NCI-H1092 treated with DMSO at 0.1 percent for 48 hours (cell line): Measurements from ENCODE around the gene CDK18.
A peak's percentile ranks its signal among the peaks of the same experiment; 100 is the strongest.
"Not testable (repeated sequence)": the region's sequence is repeated elsewhere in the genome, so short reads cannot be mapped to it uniquely, and the experiment has no call there.

Experiments
- DNase-seq: peaks from one replicate; lab custom pipeline; 2025; lab: John Stamatoyannopoulos, UW

CDK18 gene

DNA sequence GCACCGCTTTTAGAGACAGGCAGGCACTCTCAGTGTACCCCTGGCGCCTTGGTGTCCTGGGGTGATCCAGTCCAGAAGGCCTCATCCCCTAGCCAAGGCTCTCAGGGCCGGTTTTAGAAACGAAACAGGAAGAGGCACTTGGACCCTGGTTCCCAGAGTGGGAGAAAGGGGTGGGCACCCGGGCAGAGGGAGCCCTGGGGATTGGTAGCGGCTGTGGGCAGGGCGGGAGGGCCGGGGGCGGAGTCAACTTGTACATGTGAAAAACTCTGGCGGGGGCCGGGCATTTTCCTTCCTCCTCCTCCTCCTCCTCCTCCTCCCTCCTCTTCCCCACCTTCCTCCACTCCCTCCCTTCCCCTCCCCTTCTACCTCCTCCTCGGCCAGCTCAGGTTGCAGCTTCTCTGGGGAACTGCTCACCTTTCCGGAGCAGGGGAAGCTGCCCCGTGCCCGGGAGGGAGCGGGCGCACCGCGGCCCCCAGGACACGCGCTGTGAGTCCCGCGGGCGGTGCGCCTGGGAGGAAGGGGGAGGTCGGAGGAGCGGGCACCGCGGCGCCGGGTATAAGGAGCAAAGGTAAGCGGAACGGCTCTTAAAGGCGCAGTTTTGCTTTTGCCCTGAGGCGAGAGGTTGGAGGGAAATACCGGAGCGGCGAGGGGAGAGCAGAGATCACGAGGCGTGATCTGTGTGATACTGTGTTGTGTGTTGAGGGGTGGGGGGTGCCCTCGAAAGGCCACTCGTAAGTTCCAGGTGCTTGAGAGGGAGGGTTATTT, at the start of gene CDK18:
Gene CDK18, plus strand, starts transcription at position 359 of the 765 bp plus-strand sequence. CDS start 18,499 bp downstream, outside the sequence.
- peak; percentile 86 for DNase-seq

DNA sequence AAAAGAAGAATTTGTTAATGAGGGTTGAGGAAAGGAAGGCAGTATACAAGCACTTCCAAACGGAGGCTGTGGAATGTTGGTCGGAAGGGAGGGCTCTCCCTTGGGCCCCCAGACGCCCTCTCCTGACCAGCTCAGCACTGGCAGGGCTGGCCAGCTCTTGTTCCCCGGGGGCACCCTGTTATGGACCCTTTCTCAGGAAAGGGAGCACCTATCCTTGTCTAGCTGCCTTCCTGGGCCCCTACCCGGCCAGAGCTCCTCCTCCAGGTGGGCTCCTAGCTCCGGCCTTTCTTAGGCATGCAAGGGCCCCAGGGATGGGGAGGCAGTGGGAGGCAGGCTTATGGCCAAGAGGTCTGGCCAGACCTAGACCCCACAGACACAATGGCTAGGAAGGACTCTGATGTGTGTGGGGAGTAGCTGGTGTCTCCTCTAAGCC, 49.5 kb upstream of the CDK18 start:
- no peak for DNase-seq

DNA sequence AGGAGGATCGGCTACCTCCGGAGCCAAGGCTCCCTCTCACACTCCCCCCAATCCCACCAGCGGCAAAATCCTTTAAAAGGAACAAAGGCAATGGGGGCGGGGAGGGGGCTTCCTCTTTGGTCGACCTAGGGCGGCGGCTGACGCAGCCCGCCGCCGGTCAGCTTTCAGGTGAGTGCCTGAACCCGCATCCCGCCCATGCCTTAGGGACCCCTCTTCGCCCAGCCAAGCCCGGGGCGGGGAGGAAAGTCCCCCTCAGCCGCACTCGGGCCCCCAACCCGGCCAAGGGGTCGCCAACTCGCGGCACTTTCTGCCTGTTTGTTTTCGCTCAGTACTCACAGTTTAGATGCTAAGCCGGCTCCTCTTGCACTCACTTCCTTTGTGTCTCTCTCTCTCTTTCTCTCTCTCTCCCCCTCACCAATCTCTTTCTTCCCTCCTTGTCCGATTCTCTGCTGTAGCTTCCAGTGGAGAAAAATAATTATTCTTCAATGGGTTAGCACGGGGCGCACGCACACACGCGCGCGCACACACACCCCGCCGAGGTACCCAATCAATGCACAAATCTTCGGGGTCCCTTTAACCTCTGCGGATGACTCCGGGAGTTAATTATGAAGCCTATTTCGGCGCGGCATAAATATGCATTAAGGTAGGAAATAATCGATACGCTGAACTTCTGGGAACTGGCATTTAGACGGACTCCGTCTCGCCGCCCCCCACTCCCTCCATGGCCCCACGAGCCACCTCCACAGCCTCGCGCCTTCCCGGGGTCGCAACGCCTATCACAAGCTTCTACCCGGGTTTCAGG, 48.7 kb upstream of the CDK18 start, which contains the start of gene BLACAT1:
Gene BLACAT1, minus strand, starts transcription at position 465 of the 802 bp plus-strand sequence.
- DNase-seq = no peak

DNA sequence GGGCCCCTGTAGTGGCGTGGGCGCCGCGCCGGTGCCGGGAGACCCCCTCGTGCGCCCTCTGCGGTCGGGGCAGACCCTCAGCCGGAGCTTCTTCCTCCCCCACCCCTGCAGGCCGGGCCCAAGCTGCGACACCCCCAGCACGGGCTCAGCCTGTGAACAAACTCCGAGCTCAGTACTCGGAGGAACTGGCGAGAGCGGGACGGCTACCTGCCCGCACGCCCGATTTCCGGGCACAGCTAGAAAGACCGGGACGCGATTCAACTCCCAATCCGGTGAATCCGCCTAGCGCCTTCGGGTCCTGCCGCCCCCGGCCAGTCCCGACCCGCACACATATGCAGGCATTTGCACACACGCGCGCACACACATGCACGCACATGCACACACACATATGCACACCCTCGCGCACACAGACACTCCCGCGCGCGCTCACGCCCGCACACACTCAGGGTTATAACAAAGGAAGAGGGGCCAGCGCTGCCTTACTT, 48.0 kb upstream of the CDK18 start:
- no peak for DNase-seq

DNA sequence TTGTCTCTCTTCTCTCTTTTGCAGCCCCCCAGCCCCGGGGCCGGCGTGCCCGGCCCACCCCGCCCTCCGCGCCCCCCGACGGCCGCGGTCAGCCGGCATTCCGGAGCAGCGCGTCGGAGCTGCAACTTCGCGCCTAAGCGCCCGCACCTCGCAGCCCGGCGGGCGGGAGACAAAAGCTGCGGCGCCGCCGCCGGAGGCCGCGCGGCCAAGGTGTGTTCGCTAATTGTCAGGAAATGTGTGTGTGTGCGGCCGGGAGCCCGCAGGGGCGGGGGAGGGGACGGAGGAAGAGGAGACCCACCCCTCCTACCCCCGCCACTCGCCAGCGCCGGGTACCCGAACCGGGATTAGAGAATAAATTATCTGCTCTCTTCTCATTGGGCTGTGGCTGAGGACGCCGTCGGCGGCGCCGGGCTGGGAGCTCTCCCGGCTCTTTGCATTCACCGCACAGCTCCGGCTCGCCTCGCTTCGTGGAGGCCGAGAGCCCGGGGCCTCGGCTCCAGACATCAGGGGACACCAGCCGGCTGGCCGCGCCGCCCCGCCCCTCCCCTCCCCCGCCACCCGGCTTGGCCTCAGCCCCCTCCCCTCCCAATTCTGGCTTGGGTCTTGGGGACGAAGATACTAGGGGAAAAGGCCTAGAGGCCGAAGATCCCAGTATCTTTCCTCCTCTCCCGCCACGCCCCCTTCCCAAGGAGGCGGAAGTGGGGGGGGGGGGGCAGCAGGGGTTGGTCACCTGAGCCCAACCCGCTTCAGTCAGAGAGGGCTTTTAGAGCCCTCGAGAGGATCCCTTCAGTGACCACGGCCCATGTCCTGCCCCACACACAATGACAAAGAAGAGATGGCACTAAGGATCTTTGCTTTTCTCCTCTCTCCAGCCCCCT, 47.4 kb upstream of the CDK18 start:
- DNase-seq = peak; percentile 55

DNA sequence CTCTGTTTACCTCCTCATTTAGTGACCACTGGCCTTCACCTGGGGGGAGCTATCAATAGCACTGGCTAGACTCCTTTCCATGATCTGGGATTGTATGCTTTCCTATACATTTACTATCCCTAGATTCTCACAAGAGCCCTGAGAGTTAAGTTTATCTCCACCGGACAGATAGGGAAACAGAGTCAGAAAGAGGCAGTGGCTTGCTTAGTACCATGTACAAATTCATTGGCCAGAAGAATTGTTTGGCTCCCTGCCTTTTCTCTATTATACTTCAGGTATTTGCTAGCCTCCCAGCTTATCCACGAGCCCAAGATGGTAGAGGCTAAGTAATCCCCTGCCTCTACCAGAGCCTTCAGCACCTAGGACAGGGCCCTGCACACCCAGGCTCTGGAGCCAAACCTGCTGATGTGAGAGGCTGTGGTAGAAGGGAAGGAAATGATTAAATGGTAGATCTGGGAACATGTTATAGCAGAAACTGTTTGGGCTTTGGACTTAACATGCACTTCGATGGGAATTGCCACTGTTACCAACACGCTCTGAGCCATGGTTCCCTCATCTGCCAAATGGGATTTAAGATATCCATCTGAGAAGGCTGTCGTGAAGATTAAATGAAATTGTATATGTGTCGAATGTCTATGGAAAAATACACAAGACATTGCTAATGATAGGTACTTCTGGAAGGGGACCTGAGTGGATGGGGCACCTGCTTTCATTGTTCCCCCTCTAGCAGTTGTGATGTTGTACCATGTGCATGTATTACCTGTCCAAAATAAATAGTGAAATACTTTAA, 45.5 kb upstream of the CDK18 start:
- no peak for DNase-seq

DNA sequence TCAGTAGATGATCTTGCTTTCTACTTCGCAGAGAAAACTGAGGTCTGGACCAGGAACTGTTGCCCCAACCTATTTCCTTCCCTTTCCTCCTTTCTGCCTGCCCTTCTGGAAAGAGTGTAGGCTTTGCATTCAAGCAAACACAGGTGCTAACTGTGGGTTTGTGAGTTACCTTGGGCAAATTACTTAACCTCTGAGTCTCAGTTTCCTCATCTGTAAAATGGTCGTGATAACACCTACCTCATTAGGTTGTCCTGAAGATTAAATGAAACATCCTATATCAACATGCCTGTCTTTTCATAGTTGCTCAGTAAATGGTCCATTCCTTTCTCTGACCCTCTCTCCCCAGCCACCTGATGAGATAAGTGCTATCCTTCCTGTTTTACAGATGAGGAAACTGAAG, 39.1 kb upstream of the CDK18 start:
- DNase-seq = no peak

DNA sequence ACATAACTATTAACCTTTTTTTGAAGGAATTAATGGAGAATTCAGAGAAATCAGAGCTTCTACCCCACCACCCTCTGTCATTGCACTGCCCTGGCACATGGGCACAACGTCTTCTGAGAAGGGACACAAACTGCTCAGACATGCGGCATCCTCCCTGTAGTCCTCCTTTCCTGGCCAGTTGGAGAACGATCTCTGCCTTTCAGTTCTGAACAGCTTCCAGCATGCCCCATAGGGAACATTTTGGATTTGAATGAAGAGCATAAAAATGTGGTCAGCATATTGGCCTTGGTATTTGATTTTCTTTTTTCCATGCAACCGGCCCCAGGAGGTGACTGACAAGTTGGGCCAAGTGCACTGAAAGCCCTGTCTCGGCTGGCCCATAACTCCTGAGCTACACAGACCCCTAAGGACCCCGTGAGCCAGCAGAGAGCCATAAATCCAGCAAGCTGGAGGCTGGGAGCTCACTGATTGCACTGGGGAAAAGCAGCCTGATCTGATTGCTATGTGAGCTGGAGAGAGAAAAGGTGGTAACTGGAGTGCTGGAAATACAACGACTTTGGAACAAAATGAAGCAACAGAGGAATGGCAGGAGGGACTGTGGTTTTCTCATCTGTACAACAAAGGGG, 37.8 kb upstream of the CDK18 start:
- no peak for DNase-seq

DNA sequence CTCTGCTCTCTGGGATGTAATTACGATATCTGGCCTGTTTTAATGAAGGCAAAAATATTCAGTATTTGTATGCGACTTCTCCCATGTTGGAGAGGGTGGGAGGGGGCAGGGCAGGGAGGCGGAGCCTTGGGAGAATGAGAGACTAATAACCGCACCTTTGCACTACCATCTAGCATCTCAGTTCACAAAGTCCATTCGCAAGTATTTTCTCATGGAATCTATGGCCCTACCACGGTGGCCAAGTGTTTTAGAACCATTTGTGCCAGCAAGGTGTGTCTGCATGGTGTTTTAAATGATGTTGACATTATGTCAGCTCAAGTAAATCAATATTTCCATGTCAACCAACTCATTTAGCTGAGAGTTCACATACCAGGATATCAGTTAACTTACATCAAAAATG, 34.3 kb upstream of the CDK18 start:
- DNase-seq = no peak

DNA sequence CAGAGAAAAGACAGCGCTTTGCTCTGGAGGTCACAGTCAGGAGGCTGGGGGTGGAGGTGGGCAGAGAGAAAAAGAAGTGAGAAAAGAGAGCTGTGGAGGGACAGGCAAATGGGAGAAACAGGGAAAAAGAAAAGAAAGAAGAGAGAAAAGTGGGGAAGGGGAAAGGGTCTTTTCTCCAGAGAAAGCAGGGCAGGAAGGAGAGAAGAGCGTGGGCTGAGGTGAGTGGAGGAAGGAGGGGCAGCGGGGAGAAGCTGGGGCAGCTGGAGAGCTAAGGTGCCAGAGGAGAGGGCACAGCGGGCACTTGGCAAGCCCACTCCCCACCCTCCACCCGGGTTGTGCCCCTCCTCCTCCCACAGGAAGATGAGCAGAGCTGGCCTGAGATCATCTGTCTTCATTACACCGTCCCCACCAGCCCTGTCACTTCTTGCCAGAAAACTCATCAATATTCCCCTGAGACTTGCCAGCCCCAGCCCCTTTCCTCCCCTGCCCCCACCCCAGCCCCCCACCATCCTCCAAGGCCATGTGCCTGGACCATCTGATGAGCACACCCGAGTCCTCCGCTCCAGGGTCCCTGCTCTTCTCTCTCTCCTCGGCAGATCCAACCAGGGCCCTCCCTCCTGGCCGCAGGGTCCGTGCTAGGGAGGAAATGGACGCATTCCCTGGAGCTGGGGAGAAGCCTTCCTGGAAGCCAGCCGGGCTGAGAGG, 31.6 kb upstream of the CDK18 start:
- DNase-seq = peak; percentile 32

DNA sequence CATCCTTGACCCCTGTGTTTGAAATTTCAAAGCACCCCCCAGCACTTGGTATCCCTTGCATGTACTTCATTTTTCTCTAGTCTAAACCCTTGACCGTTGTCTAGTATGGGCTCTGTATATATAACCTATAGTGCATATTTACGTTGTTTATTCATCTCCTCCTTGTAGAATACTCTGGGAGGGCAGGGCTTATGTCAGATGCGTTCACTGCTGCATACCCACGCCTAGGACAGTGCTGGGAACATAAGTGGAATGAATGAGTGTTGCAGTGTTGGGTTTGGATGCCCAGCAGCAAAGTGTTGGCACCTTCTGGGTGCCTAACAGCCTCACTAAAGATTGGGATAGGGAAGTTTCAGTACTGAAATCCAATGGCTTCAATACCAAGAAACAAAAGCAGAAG, 31.0 kb upstream of the CDK18 start:
- no peak for DNase-seq

DNA sequence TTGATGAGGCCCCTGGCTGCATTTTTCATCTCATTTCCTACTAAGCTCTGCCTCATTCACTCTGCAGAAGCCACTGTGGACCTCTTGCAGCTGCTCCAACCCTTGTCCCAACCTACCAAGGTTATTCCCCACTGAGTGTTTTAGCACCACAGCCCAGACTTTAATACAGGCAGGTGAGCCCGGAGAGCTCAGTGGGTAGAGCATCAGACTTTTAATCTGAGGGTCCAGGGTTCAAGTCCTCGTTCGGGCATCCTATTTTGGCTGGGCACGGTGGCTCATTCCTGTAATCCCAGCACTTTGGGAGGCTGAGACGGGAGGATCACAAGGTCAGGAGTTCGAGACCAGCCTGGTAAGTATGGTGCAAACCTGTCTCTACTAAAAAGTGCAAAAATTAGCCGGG, 30.5 kb upstream of the CDK18 start:
- DNase-seq = no peak

DNA sequence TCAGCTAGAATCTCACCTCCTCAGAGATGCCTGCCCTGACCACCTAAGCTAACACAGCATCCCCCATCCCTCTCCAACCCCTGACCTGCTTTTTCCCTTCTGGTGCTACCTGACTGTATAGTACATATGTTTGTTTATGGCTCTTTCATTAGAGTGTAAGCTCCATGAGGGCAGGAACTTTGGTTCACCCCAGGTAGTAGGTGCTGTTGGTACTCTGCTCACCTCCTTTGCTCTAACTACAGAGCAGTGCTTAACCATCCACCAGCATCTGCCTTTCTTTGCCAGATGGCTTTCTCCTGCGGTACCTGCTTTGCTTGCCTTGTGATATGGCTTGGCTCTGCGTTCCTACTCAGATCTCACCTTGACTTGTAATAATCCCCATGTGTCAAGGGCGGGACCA, 29.9 kb upstream of the CDK18 start:
- no peak for DNase-seq

DNA sequence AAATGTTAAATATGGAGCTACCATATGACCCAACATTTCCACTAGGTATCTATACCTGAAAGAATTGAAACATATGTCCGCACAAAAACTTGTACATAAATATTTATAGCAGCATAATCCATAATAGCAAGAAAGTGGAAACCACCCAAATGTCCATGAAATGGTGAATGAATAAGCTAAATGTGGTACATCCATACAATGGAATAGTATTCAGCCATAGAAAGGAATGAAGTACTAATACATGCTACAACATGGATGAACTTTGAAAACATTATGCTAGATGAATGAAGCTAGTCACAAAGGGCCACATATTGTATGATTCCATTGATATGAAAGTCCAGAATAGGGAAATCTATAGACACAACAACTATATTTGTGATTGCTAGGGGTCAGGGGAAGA, 28.6 kb upstream of the CDK18 start:
- no peak for DNase-seq

DNA sequence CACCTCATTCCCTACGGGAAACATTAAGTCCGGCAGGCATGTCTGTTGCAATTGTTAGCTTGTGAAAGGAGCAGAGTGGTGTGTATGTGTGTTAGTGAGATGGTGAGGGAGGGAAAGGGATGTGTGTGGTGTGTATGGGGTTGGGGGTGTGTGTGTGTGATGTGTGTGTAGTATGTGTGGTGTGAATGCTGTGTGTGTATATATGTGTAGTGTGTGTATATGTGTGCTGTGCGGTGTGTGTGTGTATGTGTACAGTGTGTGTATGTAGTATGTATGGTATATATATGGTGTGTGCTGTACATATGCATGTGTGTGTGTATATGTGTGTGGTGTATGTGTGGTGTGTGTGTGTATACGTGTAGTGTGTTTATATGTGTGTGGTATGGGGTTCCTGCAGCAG, 27.8 kb upstream of the CDK18 start:
- DNase-seq = no peak

DNA sequence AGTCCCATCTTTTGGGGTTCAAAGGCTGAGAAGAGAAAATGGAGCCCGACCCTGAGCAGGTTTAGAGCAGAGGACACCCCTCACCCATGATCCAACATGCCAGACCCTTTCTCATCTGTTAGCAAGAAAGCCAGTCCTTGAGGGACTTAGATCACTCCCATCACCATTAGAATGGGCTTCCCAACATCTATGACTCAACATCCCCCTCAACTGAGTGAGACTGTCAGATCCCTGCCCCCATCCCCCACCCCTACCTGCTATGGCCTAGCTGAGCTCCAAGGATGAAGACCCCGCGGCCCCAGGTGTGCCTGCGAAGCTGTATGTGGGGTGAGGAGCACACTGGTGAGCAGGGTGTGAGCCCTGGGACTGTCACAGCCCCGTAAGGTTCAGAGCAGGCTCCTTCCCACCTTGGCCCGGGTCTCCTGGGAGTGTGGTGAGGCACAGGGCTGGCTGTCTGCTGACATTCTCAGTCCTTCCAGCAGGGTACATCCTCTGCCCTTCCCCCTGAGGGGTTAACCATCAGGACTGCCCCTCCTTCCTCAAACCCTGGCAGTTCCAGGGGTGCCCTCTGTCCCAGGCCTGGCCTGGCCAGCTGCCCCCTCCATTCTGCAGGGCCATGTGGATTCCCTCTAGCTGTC, 27.2 kb upstream of the CDK18 start:
- no peak for DNase-seq

DNA sequence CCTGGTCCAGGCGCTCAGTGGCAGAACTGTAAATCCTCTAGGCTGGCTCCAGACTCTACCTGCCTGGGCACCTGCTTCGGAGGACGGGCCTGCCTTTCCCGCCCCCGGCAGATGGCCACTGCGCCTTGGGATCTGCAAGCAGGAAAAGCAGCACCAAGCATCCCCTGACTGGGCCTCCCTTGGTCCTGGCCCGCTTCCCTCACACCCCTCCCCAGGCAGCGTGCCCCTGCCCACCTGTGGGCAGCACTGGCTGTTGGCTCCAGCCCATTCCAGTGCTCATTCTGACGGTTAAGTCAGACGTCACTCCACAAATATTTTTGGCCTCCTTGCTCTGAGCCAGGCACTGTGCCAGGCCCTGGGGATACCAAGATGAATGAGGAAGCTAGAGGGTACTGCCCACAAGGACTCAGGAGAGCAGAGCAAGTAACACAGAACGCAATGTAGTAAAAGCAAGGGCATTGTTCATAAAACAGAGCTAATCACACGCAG, 26.7 kb upstream of the CDK18 start:
- peak; percentile 77 for DNase-seq

DNA sequence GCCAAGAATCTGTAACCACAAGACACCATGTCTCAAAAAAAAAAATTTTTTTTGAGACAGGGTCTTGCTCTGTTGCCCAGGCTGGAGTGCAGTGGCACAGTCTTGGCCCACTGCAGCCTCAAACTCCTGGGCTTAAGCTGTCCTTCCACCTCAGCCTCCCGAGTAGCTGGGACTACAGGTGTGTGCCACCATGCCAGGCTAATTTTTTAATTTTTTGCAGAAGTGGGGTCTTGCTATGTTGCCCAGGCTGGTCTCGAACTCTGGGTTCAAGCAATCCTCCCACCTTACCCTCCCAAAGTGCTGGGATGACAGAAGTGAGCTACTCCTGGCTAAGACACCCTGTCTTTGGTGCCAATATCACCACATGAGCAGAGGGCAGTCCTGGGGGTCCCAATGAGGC, 25.5 kb upstream of the CDK18 start:
- not testable (repeated sequence) for DNase-seq

DNA sequence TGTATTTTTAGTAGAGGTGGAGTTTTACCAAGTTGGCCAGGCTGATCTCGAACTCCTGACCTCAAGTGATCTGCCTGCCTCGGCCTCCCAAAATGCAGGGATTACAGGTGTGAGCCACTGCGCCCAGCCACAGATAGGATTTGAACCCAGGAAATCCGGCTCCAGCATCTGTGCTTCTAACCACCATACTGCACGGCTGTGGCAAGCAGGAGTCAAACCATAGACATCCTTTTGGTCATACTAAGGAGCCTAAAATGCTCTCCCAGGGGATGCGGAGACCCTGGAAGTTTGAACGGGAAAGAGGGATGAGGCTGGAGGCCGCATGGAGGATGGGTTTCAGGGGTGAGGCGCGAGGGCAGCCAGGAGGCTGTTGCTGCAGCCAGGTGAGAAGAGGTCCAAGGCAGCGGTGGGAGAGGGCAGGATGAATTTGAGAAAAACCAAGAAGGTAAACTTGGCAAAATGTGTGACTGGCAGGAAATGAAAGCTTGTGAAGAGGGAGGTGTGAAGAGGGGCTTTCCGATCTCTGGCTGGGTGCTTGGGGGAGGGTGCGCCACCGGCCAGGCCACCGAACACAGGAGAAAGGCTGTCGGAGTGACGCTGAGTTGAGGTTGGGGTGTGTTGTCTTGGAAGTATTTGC, 24.0 kb upstream of the CDK18 start:
- no peak for DNase-seq
